Activated CD8-positive, alpha-beta T cell treated with anti-CD3 and anti-CD28 coated beads for 36 hours (primary cell): Measurements from ENCODE around the gene IL4R. TPM values are rescaled to one million over a fixed set of nuclear protein-coding genes. Genes with fewer than 3 reads are reported as not detected.

ENCODE experiments used
- ATAC-seq: fragments of 200-7000 bp; cut with Tn5 transposase; one replicate; pipeline ENCODE4 v1.10.0; 2021; ENCODE audit warnings: mild to moderate bottlenecking, moderate library complexity
- CTCF ChIA-PET: fragments of 350-600 bp; sonication (Branson Sonifier 250); formaldehyde crosslinking; loops from one replicate; lab custom pipeline; 2021; ENCODE audit warnings: antibody characterized with exemption; lab: Charles Lee
- POLR2A ChIA-PET: fragments of 350-600 bp; sonication (Branson Sonifier 250); formaldehyde crosslinking; loops from one replicate; lab custom pipeline; 2021; ENCODE audit warnings: antibody characterized with exemption; lab: Charles Lee
- DNase-seq: peaks from one replicate; pipeline ENCODE4 v3.0.0-alpha.2; 2020
- H3K27ac Mint-ChIP-seq: one replicate; pipeline ENCODE4 v1.8.0; 2021; ENCODE audit warnings: mild to moderate bottlenecking, mixed read lengths
- H3K27me3 Mint-ChIP-seq: one replicate; pipeline ENCODE4 v1.8.0; 2021; ENCODE audit warnings: mixed read lengths
- H3K36me3 Mint-ChIP-seq: one replicate; pipeline ENCODE4 v1.8.0; 2021; ENCODE audit warnings: low read depth, mixed read lengths
- H3K4me1 Mint-ChIP-seq: one replicate; pipeline ENCODE4 v1.8.0; 2021; ENCODE audit warnings: low read depth, mixed read lengths
- H3K4me3 Mint-ChIP-seq: one replicate; pipeline ENCODE4 v1.8.0; 2021; ENCODE audit warnings: mild to moderate bottlenecking, moderate library complexity, mixed read lengths
- H3K9me3 Mint-ChIP-seq: one replicate; pipeline ENCODE4 v1.8.0; 2021; ENCODE audit warnings: mixed read lengths
- CTCF ChIP-seq: fragments of 200-600 bp; IDR thresholded peaks from one replicate; pipeline ENCODE4 v1.8.0; 2022; ENCODE audit warnings: antibody characterized with exemption, mild to moderate bottlenecking
- intact Hi-C: fragments of 100-400 bp; cut with micrococcal nuclease; formaldehyde crosslinking; loops from one replicate; pipeline ENCODE4 v1.10.0; 2022
- total RNA-seq, 2 experiments: library from RNA; stranded (reverse); gene quantifications; one replicate each; pipeline ENCODE4 v1.2.3, GENCODE V29; 2021

The IL4R gene
- total RNA-seq, 2 experiments from 2014 or later = 236 to 245 TPM

- peak; percentile 73 for DNase-seq
- intact Hi-C loops = loop anchor here (5.0 kb wide), 1 partner anchor 77 kb away; no protein-coding TSS in a partner anchor
- peaks cover 17% of the 10 kb centered on the region for H3K36me3 Mint-ChIP-seq
- H3K4me1 Mint-ChIP-seq = peaks cover 41% of the 10 kb centered on the region
- ChIA-PET CTCF (interaction anchor here (0.7 to 4.9 kb wide), 20 partner anchors 7 to 220 kb away, joined by 3 to 38 read pairs (median 5); partner anchors contain the start of gene IL21R), POLR2A (interaction anchor here (0.6 to 9.3 kb wide), 10 partner anchors 13 to 140 kb away, joined by 3 to 145 read pairs (median 3); partner anchors contain the start of gene IL21R)
- no peak overlapping the region for H3K27ac Mint-ChIP-seq
- no peaks in the 10 kb centered on the region for H3K27me3 Mint-ChIP-seq
- no peak overlapping the region for H3K4me3 Mint-ChIP-seq
- peak; percentile 47 for TF ChIP-seq CTCF
- peaks cover 15% of the 10 kb centered on the region for H3K9me3 Mint-ChIP-seq
- ATAC-seq = peak; percentile 47
These were observed 61.1 kb downstream of the IL4R start for GRCh38 chr16:27374804-27375425.

GRCh38 chr16:27377666-27378485 lies 64.1 kb downstream of the IL4R start:
- Mint-ChIP-seq H3K27ac (peak overlapping the region; percentile 82), H3K9me3 (no peaks in the 10 kb centered on the region), H3K36me3 (no peaks in the 10 kb centered on the region), H3K4me3 (peak overlapping the region; percentile 7), H3K4me1 (peaks cover 32% of the 10 kb centered on the region), H3K27me3 (no peaks in the 10 kb centered on the region)
- ChIA-PET POLR2A (interaction anchor here (0.6 to 9.3 kb wide), 7 partner anchors 8 to 1524 kb away, joined by 3 to 145 read pairs (median 4); partner anchors contain the start of gene IL21R), CTCF (interaction anchor here (0.9 to 1.9 kb wide), 8 partner anchors 10 to 199 kb away, joined by 3 to 10 read pairs (median 4); partner anchors contain the start of gene IL21R)
- TF ChIP-seq CTCF = no peak
- ATAC-seq (peak; percentile 57), DNase-seq (peak; percentile 62)
- intact Hi-C loops = loop anchor here (2.0 kb wide), 1 partner anchor 23 kb away; no protein-coding TSS in a partner anchor

- POLR2A ChIA-PET = interaction anchor here (1.6 to 9.3 kb wide), 3 partner anchors 12 to 25 kb away, joined by 4 to 145 read pairs (median 19); partner anchors contain the start of gene IL21R
These were observed 65.2 kb downstream of the IL4R start for GRCh38 chr16:27378871-27379481.

GRCh38 chr16:27379919-27380318 lies 66.1 kb downstream of the IL4R start:
- no peak for TF ChIP-seq CTCF
- no peak for DNase-seq
- ATAC-seq = no peak
- Mint-ChIP-seq H3K4me1 (peaks cover 38% of the 10 kb centered on the region), H3K27ac (no peak overlapping the region), H3K36me3 (peaks cover 5% of the 10 kb centered on the region), H3K4me3 (no peak overlapping the region), H3K27me3 (no peaks in the 10 kb centered on the region), H3K9me3 (peaks cover 6% of the 10 kb centered on the region)
- intact Hi-C loops = no loop called here
- ChIA-PET CTCF (no interaction called here), POLR2A (interaction anchor here (9.3 kb wide), 1 partner anchor 24 kb away, joined by 145 read pairs; the partner anchor contains the start of gene IL21R)

More at GRCh38 chr16:27378871-27379481, 65.2 kb downstream of the IL4R start:
- no peak overlapping the region for H3K4me3 Mint-ChIP-seq
- intact Hi-C loops = no loop called here
- H3K27me3 Mint-ChIP-seq = no peaks in the 10 kb centered on the region
- peak overlapping the region; percentile 72 for H3K27ac Mint-ChIP-seq
- peak; percentile 75 for DNase-seq
- peaks cover under 1% of the 10 kb centered on the region for H3K9me3 Mint-ChIP-seq
- no peaks in the 10 kb centered on the region for H3K36me3 Mint-ChIP-seq
- peaks cover 32% of the 10 kb centered on the region for H3K4me1 Mint-ChIP-seq
- TF ChIP-seq CTCF = no peak
- CTCF ChIA-PET = interaction anchor here (1.6 to 1.9 kb wide), 4 partner anchors 11 to 145 kb away, joined by 4 to 10 read pairs (median 5); no protein-coding TSS in a partner anchor
- ATAC-seq = peak; percentile 29
